HG03521 (cell line): Measurements from ENCODE around the gene GNG7.

Source experiments
- ATAC-seq: cut with Tn5 transposase; IDR thresholded peaks from one replicate; pipeline ENCODE4 v1.9.1; 2021; ENCODE audit warnings: mild to moderate bottlenecking, moderate library complexity; ENCODE audit not compliant: unreplicated experiment

GNG7 gene

DNA sequence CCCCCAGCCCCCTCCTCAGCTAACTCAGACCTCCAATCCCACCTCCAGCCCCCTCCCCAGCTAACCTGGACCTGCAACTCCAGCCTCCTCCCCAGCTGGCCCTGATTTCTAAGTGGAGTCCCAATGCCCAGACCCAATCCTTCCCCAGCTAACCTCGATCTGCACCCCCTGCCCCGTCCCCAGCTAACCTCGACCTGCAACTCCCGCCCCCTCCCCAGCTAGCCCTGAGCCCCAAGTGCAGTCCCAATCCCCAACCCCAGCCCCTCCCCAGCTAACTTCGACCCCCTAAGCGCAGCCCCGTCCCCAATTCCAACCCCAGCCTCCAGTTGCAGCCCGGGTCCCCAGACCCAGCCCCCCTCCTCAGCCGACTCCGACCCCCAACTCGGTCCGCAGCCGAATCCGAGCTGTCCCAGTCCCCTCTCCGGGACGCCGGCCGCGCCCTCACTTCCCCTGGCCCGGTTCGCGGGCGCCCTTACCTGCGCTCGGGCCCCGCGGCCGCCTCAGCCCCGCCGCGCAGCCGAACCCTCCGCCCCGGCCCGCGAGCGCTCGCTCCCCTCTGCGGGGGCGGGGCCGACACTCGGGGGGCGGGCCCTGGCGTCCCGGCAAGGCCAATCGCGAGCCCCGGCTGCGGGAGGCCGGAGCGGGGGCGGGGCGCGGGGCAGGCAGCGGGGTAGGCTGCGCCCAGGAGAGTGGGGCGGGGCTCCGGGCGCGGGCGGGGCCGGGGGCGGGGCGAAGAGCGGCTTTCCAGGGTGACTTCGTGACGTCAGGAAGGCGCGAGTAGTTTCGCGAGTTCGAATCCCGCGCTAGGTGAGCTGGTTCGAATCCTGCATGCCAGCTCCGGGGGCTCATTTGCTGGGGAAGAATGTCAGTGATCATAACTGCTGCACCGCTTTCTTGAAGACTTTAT, at the start of gene GNG7:
Gene GNG7 (minus strand): TSS at position 525 of the 907 bp plus-strand sequence. CDS start 182,006 bp downstream, outside the sequence.
- peak; percentile 81 for ATAC-seq

DNA sequence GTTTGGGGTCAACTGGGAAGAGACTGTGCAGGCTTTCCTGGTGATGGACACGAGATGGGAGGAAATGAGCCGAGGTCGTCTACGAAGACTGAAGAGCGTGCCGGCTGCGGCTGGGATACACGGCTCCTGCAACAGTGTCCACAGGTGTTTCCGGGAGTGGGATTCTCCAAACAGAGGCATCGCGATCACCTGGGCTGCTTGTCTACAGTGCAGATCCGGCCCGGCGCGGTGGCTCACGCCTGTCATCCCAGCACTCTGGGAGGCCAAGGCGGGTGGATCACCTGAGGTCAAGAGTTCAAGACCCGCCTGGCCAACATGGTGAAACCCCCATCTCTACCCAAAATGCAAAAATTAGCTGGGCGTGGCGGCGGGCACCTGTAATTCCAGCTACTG, 48.9 kb upstream of the GNG7 start:
- no peak for ATAC-seq

DNA sequence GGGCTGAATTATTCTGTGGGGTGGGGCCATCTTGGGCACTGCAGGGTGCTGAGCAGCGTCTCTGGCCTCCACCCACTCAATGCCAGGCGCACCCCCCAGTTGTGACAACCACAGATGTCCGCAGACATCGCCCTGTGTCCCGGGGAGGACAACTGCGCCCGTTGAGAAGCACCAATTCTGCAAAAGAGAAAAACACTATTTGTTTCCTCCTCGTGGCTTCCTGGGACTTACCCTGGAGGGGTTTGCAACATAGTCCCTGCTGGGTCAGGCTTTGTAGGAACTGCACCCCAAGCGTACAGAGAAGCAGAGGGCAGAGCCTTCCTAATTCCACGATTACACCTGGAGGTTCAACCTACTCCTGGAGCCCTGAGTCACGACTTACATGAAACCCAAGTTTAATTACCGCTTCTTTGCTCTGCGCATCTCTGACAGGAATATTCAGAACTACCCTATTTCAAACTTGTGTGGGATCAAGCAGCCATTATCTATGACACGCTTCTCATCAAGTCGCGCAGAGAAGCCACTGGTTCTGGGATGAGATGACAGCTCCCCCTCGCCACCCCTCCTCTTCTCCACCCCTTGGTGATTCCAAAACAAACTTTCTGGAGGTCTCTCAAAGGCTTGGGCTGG, 48.4 kb upstream of the GNG7 start:
- no peak for ATAC-seq

DNA sequence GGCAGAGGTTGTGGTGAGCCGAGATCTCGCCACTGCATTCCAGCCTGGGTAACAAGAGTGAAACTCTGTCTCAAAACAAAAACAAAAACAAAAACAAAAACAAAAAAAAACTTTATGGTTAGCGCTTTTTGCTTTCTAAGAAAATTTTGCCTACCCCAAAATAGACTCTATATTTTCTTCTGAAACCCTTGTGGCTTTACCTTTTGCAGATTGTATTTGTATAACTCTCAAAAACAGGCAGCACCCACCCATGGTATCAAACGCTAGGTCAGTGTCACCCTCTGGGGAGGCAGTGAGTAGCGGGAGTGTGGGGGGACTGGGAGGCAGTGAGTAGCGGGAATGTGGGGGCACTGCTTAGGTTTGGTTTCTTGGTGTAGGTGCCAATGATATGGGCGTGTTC, 44.9 kb upstream of the GNG7 start:
- ATAC-seq, result no peak

DNA sequence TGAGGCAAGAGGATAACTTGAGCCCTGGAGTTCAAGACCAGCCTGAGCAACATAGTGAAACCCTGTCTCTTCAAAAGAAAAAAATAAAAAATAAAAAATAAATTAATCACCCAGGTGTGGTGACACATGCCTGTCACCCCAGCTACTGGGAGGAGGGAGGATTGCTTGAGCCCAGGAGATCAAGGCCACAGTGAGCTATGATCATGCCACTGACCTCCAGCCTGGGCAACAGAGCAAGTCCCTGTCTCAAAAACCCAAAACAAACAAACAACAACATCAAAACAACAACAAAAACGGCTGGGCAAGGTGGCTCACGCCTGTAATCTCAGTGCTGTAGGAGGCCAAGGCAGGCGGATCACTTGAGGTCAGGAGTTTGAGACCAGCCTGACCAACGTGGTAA, 41.6 kb upstream of the GNG7 start:
- ATAC-seq, result no peak

- no peak for ATAC-seq
These were observed 40.6 kb upstream of the GNG7 start for GRCh38 chr19:2743099-2743498.

GRCh38 chr19:2740314-2740656, 37.8 kb upstream of the GNG7 start:
- ATAC-seq, result no peak

DNA sequence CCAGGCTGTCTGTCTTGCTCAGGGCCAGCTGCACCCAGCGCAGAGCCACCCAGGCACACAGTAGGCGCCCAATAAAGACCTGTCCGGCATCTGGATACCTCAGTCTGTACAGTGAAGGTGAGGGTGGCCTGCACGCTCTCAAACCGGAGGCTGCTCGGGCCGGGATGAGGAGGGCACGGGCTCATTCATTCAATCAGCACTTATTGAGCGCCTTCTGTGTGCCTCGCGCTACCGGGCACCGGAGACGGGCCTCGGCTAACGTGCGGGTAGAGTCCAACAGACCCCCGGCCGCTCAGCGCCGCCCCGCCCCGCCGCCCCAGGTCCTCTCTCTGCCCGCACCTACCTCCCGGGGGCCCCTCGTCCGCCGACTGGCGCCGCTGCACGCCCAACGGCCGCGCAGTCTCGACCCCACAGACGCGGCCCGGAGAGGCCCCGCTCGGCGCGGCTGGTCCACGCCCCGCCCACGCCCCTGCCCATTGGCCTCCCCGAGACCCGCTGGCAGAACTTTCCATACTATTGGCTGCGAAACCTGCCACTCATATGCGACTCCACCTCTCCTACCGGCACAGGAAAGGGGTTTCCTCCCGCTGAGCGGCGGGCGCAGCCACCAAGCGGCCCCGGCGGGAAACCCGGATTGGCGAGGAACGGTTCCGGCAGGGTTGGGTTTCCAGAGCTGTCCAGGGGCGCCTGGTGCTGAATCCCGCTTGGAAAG, 37.3 kb upstream of the GNG7 start, which contains the start of gene SLC39A3:
Gene SLC39A3 (minus strand): TSS at position 416 of the 712 bp plus-strand sequence. CDS start 2,760 bp downstream, outside the sequence.
- peak; percentile 90 for ATAC-seq

- no peak for ATAC-seq
These were observed 34.2 kb upstream of the GNG7 start for GRCh38 chr19:2736550-2737190.

DNA sequence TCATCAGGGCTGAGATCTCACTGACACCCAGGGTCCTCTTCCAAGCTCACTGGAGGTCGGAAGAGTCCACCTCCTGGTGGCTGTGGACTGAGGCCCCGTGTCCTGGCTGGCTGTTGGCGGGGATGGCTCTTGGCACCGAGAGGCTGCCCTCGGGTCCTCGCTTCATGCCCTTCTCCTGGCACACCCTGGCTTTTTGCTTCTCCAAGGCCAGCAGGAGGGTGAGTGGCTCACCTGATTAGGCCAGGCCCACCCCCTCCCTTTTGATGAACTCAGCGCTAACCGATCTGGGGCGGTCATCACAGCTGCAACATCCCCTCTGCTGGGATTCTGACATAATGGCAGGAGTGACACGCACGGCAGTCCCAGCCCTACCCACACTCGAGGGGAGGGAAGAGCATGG, 32.9 kb upstream of the GNG7 start:
- ATAC-seq, result no peak

DNA sequence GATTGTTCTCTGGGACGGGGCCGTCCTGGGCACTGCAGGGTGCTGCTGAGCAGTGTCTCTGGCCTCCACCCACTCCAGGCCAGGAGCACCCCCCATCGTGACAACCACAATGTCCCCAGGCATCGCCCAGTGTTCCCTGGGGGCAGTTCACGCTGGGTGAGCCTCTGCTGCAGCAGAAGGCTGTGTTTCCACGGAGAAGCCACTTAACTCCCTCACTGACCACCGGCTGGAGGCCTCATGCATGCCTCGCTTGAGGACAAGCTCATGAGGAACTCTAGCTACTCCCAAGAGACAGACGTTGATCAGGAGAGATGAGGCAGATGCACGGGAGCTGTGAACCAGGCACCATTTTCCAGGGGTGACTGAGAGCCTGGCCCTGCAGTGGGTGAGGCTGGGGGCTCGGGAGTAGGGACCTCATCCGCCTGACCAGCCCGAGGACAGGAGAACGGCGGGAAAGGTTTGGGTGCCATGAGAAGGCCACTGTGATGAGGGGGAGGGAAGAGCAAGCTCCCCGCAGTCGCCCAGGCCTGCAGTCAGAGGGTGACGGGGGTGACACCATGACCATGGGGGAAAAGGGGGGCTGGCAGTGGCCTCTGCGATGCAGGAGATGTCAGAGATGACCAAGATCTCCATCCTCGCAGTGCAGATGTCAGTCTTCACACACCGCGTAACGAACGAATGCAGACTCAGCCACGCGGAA, 32.2 kb upstream of the GNG7 start:
- no peak for ATAC-seq

DNA sequence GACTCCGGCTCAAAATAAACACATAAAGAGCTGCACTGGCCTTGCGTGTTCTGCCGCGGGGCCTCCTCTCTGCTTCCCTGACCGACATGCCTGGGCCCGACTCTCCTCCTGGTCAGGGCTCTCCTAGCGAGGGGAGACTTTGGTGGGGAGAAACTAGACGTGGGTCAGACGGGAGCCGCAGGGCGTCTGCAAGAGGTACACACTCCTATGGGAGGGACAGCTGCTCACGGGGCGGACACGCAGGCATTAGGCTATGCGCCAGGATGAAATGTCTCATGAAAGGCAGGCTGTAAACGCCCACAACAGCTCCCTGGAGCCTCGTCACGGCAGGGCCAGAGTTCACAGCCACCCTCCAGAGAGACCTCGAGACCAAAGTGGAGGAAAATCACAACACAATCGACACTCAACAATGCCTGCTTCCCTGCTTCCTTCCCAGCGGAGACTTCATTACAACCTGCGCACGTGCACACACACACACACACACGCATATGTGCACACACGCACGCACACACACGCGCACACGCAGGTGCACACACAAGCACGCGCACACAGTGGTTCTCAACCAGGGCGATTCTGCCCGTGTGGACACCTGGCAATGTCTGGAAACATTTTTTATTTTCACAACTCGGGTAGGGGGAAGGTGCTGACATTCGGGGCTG, 31.6 kb upstream of the GNG7 start:
- no peak for ATAC-seq

DNA sequence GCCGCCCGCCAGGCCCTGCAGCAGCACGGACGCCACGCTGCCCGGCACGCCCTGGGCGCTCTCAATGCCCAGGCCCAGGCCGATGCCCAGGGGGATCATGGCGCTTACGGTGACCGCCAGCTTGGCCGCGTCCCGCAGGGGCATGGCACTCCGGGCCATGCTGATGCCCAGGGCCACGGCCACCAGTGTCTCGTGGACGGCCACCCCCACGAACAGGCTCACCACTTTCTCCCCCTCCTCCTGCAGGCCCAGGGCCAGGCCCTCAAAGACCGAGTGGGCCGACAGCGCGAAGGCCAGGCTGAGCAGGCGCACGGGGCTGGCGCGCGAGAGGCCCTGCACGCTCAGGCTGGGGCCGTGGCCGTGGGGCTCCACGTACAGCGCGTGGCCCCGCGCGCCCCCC, 30.4 kb upstream of the GNG7 start:
- no peak for ATAC-seq

DNA sequence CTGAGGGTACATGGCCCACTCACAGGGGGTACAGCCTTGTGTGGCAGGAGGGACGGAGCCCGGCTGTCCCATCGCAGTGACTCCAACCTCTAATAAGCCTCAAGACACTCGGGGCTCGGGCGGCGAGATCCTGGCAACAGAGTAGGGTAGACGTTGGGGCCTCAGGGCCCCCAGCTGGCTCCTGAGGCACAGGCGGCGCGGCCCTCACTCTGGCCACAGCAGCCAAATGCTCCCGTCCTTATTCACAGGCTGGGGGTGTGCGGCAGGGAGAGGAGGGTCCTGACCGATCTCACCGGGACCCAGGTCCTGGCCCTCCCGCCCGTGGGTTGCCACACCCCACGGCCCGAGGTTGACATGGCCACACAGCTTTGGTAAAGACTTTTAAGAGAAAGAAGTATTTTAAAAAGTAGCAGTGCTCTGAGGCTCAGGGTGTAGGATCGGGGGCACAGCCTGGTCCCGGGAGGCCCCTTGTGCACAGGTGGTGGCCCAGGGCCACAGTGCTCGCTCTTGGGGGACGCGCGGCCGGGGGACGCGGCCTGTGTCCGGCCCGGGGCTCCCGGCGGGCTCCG, 29.7 kb upstream of the GNG7 start:
- no peak for ATAC-seq

- no peak for ATAC-seq
These were observed 28.9 kb upstream of the GNG7 start for GRCh38 chr19:2731181-2731995.

GRCh38 chr19:2729943-2730818, 27.7 kb upstream of the GNG7 start:
- no peak for ATAC-seq

- no peak for ATAC-seq
These were observed 26.4 kb upstream of the GNG7 start for GRCh38 chr19:2728783-2729387.

- no peak for ATAC-seq
These were observed 25.1 kb upstream of the GNG7 start for GRCh38 chr19:2727640-2727944.
